HG02885 (cell line): ENCODE measurements around the gene TRPC5OS.

Experiments used
- ATAC-seq: cut with Tn5 transposase; IDR thresholded peaks from one replicate; pipeline ENCODE4 v1.9.1; 2021; ENCODE audit warnings: mild to moderate bottlenecking; ENCODE audit not compliant: unreplicated experiment, poor library complexity

Gene TRPC5OS

GRCh38 chrX:111875881-111876280 is at the start of gene TRPC5OS:
Gene TRPC5OS (plus strand): TSS chrX:111876181. CDS start chrX:111901850, 25,669 bp downstream.
- no peak for ATAC-seq

DNA sequence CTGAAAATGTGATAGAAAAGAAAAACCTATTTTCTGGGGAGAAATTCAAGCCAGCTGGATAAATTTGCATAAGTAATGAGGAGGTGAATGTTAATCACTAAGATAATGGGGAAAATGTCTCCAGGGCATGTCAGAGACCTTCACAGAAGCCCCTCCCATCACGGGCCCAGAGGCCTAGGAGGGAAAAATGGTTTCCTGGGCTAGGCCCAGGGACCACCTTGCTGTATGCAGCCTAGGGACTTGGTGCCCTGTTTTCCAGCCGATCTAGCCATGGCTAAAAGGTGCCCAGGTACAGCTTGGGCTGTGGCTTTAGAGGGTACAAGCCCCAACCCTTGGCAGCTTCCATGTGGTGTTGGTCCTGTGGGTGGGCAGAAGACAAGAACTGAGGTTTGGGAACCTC is 46.6 kb upstream of the TRPC5OS start:
- no peak for ATAC-seq

GRCh38 chrX:111830571-111830970 is 45.4 kb upstream of the TRPC5OS start:
- ATAC-seq = no peak

GRCh38 chrX:111831343-111831742 is 44.6 kb upstream of the TRPC5OS start:
- ATAC-seq = no peak

DNA sequence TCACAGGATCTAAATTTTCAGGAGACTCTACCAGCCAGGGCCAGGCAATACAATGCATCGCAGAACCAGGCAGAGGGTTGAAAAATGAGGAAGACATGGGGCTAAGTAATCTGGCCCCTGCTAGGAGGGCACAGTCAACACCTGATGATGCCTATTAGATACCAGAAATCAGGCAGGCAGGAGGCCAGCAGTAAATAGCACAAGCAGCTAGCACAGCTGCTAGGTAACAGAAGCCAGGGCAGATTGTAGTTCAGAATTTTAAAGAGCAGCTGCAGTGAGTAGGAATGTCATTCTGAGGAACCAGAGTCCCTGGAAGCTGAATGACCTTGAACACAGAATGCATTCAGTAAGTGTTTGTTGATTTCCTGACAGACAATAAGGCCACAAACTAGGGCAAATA is 38.8 kb upstream of the TRPC5OS start:
- no peak for ATAC-seq

GRCh38 chrX:111847491-111848133 is 28.4 kb upstream of the TRPC5OS start:
- ATAC-seq = no peak

GRCh38 chrX:111848541-111848940 is 27.4 kb upstream of the TRPC5OS start:
- no peak for ATAC-seq

- no peak for ATAC-seq
Observed at GRCh38 chrX:111850975-111851374, 25.0 kb upstream of the TRPC5OS start.

DNA sequence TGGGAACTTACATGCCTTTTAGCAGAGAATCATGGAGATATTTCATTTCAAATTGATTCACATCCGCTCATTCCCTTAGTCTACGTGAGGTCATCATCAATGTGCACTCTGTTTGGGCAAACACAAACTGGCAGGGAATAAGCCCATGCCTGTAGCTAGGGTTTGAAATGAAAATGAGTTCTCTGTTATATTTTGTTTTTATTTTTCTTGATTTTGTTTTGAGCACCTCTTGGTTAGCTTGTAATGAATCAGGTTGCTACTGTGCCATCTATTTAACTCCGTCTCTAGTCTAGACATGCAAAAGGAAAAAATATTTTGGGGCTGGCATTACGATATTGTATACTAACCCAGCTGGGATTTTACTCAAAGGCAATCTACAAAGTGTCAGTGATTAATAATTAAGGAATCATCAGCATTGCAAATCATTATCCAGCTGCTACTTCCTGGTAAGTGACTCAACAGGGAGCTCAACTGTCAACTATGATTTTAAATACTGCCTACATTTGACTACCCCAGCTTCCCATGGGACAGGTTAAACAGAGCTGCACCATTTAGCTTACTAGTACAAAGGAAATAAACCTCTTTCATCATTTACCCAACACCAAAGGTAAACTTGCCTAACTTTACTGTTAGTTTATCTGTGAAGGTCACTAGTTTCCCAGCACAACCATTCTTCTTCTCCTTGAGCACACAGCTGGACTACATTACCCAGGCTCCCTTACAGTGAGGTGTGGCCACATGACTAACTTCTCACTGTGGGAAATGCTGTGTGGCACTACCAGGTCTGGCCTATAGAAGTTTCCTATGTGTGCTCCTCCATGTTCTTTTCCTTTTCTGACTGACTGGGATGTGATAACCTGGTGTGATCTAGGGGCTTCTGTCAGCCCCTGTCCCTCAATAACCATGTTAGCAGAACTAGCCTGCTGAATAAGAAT is 21.2 kb upstream of the TRPC5OS start:
- ATAC-seq = peak; percentile 49

GRCh38 chrX:111857534-111858060 is 18.4 kb upstream of the TRPC5OS start:
- ATAC-seq = no peak

GRCh38 chrX:111861605-111862004 is 14.4 kb upstream of the TRPC5OS start:
- no peak for ATAC-seq

- no peak for ATAC-seq
Observed at GRCh38 chrX:111867236-111867635, 8.7 kb upstream of the TRPC5OS start.

- ATAC-seq = peak; percentile 66
Observed at GRCh38 chrX:111868726-111869638, 7.0 kb upstream of the TRPC5OS start.

GRCh38 chrX:111869639-111870034 is 6.3 kb upstream of the TRPC5OS start:
- peak; percentile 72 for ATAC-seq

DNA sequence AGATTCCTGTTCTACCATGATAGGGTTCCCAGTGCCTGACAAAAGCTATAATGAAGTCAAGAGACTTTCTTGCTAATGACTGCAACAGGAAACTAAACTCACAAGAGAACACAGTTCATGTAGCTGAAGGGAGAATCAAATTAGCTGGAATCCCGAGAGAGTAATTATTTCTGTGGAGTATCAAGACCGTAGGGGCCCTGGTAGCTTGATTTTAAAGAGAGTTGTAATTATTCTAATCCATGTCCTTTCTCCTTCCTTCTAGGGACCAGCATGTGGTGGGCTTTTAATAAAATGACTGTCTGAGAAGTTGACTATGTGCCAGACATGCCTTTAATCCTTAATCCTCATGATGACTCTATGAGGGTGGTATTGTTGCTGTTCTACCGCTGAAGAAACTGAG is 1.7 kb upstream of the TRPC5OS start:
- no peak for ATAC-seq

GRCh38 chrX:111876646-111877045 is 665 bp downstream of the TRPC5OS start:
- ATAC-seq = peak; percentile 68

- no peak for ATAC-seq
Observed at GRCh38 chrX:111877681-111878080, 1.7 kb downstream of the TRPC5OS start.

DNA sequence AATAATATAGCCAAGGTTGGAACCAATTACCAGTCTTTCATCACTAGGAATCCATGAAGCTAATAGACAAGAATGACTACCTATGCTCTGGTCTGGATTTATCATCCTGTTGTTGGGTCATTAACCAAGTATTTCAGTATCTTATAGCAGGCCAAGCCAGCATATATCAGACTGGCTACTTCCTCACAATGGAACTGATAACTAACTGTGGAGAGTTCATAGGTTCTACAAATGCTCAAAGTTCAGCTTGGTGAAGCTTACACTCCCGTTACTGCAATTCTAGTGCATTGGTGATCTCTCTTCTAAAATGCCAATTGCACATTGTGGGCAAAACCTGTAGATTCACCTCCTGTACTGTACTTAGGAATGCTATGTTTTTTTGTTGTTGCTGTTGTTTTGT is 4.8 kb downstream of the TRPC5OS start:
- no peak for ATAC-seq

DNA sequence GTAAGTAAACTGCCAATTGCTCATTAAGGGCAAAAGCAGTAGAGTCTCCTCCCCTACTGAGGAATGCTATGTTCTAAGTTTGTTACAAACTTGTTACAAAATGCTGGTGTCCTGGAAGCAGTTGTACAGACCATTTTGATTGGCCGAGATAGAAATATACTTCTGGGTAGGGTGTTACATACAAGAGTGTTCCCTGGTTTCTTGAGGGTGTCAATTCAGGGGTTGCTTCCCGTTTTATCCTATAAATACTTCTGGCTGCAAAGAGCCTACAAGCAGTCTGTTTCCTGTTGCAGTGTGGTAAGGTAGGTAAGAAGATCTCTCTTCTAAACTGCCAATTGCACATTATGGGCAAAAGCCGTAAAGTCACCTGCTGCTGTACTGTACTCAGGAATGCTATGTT is 5.7 kb downstream of the TRPC5OS start:
- no peak for ATAC-seq

- ATAC-seq = no peak
Observed at GRCh38 chrX:111886678-111887077, 10.7 kb downstream of the TRPC5OS start.
